Measurements from ENCODE around the gene MFAP4. TPM values are rescaled to one million over a fixed set of nuclear protein-coding genes. Genes with fewer than 3 reads are reported as not detected.

MFAP4 gene
- total and polyA plus RNA-seq, 9 of the 15 experiments (the other 6 are each of a cell fraction or from before 2014, with no cell fraction given) = 0.07 to 0.24 TPM; not detected in 7

DNA sequence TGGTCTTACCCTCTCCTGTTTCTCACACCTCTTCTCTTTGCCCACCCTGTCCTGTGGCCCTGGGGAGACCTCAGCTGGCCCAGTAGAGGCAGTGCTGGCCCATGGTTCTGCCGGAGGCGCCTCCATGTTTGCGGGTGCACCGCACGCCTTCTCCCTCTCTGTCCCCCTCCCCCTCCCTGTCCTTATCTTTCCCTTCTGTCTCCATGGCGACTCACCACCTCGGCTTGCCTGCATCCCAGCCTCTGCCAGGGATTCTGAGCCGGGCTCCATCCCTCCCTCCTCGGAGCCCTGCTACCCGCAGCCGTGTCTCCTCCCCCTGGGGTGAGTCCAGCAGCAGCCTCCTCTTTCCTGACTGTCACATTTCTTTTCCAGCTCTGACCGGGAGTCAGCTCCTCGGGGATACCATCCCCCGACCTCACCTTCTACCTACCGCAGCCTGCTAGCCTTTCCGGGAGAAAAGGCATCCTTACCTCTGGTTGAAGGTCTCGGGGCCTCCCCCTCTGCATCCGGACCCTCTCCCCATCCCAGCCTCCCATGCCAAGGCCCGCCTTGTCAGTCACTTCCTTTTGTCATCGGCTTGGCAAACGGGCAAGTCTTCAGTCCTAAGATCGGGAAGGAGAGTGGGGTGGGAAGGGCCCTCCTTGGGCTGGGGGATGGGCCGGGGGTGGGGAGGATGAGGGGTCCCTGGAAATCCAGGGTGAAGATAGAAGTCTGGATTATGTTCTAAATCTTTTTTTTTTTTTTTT is 24.1 kb upstream of the MFAP4 start, which contains the start of gene RNF112:
Gene RNF112 (plus strand): TSS at position 358 of the 746 bp plus-strand sequence. CDS start 177 bp downstream, at position 535.
- ChIA-PET CTCF (ENCODE audit: low intra/inter-chr PET ratio) (no interaction called here), POLR2A (interaction anchor here (0.6 to 1.0 kb wide), 2 partner anchors 50 to 293 kb away, joined by 3 read pairs; no protein-coding TSS in a partner anchor)
- DNase-seq (ENCODE audit: extremely low read depth in 1 of 4, low spot score in 3 of 4) (peak in 2 of 4 experiments; percentile 20 to 24), FAIRE-seq (no peak), ATAC-seq (peak; percentile 42)
- Histone ChIP-seq H3K9me1 (ENCODE audit: control insufficient read depth, insufficient read depth, low read length) (no peaks in the 10 kb centered on the region), H3K27me3 (ENCODE audit: control insufficient read depth in 2 of 2, insufficient read depth in 2 of 2, low read length in 2 of 2) (peaks cover 4 to 58% of the 10 kb centered on the region in 2 experiments), H3K9me3 (replicated peaks; ENCODE audit: control insufficient read depth, insufficient read depth, low read depth, low read length) (no peaks in the 10 kb centered on the region), H3K4me3 (no peak within 1 kb of the TSS), H3K27ac (ENCODE audit: extremely low read depth, low read depth, low read length) (no peak within 1 kb of the TSS), H3K9ac (ENCODE audit: insufficient read depth in 1 of 2, low read depth in 2 of 2, low read length in 2 of 2) (no peak within 1 kb of the TSS; a peak in 1 of 4 replicates), H3K4me1 (replicated peaks in 1 of 2; ENCODE audit: control insufficient read depth in 2 of 2, insufficient read depth in 2 of 2, low read length in 2 of 2) (no peaks in the 10 kb centered on the region; a peak in 1 of 5 replicates), H3K36me3 (ENCODE audit: control insufficient read depth, insufficient read depth, low read length) (no peaks in the 10 kb centered on the region), H4K20me1 (replicated peaks; ENCODE audit: control insufficient read depth, insufficient read depth, low read length) (no peaks in the 10 kb centered on the region), H3K79me2 (ENCODE audit: control insufficient read depth, insufficient read depth, low read length) (no peaks in the 10 kb centered on the region), H3K4me2 (ENCODE audit: insufficient read depth, low read length) (no peak within 1 kb of the TSS), H2AFZ (ENCODE audit: low read depth, low read length) (no peak within 1 kb of the TSS)
- intact Hi-C loops (cut with micrococcal nuclease) (no loop called here), in situ Hi-C loops (cut with MboI) (no loop called here)
- BruUV-seq (replicated peaks) = no TSS peak
- WGBS (ENCODE audit: insufficient coverage, low coverage, missing lambda C conversion rate) = 0% methylated on average over 10 of the region's 23 CpGs
- TF ChIP-seq SMAD4 (CRISPR knock-in tag; conservative IDR thresholded peaks at IDR 0.05) = no peak
- TF ChIP-seq MYNN (IDR thresholded peaks at IDR 0.05) = no peak
- TF ChIP-seq MYNN (CRISPR knock-in tag; IDR thresholded peaks at IDR 0.05) = no peak
- peak in 1 of 2 experiments; percentile 37; a peak in 1 of 4 replicates for TF ChIP-seq RAD21 (CRISPR knock-in tag; conservative IDR thresholded peaks at IDR 0.05 in 1 of 2, IDR thresholded peaks at IDR 0.05 in 1 of 2)
- TF ChIP-seq RCOR1 (IDR thresholded peaks at IDR 0.05; ENCODE audit: borderline replicate concordance in 1 of 2, low read depth in 2 of 2, low read length in 2 of 2) = peak in 1 of 2 experiments; percentile 23; a peak in 1 of 4 replicates
- no peak for TF ChIP-seq KDM2B (CRISPR knock-in tag; IDR thresholded peaks at IDR 0.05)
- peak; percentile 76 for TF ChIP-seq RFX1 (IDR thresholded peaks at IDR 0.05)
- TF ChIP-seq, protein P1, sequence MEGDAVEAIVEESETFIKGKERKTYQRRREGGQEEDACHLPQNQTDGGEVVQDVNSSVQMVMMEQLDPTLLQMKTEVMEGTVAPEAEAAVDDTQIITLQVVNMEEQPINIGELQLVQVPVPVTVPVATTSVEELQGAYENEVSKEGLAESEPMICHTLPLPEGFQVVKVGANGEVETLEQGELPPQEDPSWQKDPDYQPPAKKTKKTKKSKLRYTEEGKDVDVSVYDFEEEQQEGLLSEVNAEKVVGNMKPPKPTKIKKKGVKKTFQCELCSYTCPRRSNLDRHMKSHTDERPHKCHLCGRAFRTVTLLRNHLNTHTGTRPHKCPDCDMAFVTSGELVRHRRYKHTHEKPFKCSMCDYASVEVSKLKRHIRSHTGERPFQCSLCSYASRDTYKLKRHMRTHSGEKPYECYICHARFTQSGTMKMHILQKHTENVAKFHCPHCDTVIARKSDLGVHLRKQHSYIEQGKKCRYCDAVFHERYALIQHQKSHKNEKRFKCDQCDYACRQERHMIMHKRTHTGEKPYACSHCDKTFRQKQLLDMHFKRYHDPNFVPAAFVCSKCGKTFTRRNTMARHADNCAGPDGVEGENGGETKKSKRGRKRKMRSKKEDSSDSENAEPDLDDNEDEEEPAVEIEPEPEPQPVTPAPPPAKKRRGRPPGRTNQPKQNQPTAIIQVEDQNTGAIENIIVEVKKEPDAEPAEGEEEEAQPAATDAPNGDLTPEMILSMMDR (IDR thresholded peaks at IDR 0.05 in 2 of 3, conservative IDR thresholded peaks at IDR 0.05 in 1 of 3; ENCODE audit: insufficient read depth in 2 of 3, low read depth in 1 of 3, low read length in 3 of 3) = 0 out of 6 replicates have a peak, but pooled peaks of 1 of the 3 experiments have one; percentile 10
- TF ChIP-seq, protein P2, sequence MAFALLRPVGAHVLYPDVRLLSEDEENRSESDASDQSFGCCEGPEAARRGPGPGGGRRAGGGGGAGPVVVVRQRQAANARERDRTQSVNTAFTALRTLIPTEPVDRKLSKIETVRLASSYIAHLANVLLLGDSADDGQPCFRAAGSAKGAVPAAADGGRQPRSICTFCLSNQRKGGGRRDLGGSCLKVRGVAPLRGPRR (CRISPR knock-in tag; IDR thresholded peaks at IDR 0.05) = no peak
- TF ChIP-seq, protein P3, sequence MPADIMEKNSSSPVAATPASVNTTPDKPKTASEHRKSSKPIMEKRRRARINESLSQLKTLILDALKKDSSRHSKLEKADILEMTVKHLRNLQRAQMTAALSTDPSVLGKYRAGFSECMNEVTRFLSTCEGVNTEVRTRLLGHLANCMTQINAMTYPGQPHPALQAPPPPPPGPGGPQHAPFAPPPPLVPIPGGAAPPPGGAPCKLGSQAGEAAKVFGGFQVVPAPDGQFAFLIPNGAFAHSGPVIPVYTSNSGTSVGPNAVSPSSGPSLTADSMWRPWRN (IDR thresholded peaks at IDR 0.05; ENCODE audit: low read depth) = no peak
- no peak for TF ChIP-seq TAF1 (IDR thresholded peaks at IDR 0.05; ENCODE audit: control insufficient read depth, extremely low read depth, insufficient read depth, low read length, severe bottlenecking)
- no peak for TF ChIP-seq CREBBP (IDR thresholded peaks at IDR 0.05; ENCODE audit: low read depth, low read length)
- TF ChIP-seq, protein P4, sequence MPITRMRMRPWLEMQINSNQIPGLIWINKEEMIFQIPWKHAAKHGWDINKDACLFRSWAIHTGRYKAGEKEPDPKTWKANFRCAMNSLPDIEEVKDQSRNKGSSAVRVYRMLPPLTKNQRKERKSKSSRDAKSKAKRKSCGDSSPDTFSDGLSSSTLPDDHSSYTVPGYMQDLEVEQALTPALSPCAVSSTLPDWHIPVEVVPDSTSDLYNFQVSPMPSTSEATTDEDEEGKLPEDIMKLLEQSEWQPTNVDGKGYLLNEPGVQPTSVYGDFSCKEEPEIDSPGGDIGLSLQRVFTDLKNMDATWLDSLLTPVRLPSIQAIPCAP (CRISPR knock-in tag; IDR thresholded peaks at IDR 0.05; ENCODE audit: borderline replicate concordance) = no peak
- TF ChIP-seq, protein P5, sequence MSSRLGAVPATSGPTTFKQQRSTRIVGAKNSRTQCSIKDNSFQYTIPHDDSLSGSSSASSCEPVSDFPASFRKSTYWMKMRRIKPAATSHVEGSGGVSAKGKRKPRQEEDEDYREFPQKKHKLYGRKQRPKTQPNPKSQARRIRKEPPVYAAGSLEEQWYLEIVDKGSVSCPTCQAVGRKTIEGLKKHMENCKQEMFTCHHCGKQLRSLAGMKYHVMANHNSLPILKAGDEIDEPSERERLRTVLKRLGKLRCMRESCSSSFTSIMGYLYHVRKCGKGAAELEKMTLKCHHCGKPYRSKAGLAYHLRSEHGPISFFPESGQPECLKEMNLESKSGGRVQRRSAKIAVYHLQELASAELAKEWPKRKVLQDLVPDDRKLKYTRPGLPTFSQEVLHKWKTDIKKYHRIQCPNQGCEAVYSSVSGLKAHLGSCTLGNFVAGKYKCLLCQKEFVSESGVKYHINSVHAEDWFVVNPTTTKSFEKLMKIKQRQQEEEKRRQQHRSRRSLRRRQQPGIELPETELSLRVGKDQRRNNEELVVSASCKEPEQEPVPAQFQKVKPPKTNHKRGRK (tag; IDR thresholded peaks at IDR 0.05) = no peak
- TF ChIP-seq ELF2 (CRISPR knock-in tag; IDR thresholded peaks at IDR 0.05) = no peak
